ENCODE results near the gene TBL1X.

DNA sequence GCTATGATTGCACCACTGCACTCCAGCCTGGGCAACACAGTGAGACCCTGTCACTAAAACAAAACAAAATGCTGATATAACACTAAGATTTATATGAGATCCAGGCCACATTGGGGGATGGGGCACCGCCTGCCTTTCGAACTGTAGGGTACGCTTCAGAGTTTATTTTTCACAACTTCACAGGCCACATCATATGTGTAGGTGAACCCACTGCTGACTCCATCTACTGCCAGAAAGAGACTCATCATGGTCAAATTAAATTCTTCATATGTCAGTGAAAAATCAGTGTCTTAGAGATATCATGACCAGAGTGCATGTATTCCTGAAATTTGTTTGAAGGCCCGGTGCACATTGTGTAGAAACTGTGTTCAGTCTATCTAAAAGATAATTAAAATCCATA is 178.9 kb downstream of the TBL1X start:
- TF ChIP-seq, protein P1, sequence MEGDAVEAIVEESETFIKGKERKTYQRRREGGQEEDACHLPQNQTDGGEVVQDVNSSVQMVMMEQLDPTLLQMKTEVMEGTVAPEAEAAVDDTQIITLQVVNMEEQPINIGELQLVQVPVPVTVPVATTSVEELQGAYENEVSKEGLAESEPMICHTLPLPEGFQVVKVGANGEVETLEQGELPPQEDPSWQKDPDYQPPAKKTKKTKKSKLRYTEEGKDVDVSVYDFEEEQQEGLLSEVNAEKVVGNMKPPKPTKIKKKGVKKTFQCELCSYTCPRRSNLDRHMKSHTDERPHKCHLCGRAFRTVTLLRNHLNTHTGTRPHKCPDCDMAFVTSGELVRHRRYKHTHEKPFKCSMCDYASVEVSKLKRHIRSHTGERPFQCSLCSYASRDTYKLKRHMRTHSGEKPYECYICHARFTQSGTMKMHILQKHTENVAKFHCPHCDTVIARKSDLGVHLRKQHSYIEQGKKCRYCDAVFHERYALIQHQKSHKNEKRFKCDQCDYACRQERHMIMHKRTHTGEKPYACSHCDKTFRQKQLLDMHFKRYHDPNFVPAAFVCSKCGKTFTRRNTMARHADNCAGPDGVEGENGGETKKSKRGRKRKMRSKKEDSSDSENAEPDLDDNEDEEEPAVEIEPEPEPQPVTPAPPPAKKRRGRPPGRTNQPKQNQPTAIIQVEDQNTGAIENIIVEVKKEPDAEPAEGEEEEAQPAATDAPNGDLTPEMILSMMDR (IDR thresholded peaks at IDR 0.05) = no peak
- no peak for TF ChIP-seq POLR2A (IDR thresholded peaks at IDR 0.05)
